Renal cortical epithelial cell (primary cell): Measurements from ENCODE around the gene ARHGAP5. TPM values are rescaled to one million over a fixed set of nuclear protein-coding genes. Genes with fewer than 3 reads are reported as not detected.
A peak's percentile ranks its signal among the peaks of the same experiment; 100 is the strongest.

Experiments used
- DNase-seq: peaks from one replicate; pipeline ENCODE4 v3.0.0-alpha.2; 2011; ENCODE audit warnings: low read depth
- total RNA-seq: library from RNA; depleted of rRNA; stranded (reverse); fragments of >200 nt; gene quantifications from 2 replicates; pipeline ENCODE4 v1.2.3, GENCODE V29; 2014

Gene ARHGAP5, protein sequence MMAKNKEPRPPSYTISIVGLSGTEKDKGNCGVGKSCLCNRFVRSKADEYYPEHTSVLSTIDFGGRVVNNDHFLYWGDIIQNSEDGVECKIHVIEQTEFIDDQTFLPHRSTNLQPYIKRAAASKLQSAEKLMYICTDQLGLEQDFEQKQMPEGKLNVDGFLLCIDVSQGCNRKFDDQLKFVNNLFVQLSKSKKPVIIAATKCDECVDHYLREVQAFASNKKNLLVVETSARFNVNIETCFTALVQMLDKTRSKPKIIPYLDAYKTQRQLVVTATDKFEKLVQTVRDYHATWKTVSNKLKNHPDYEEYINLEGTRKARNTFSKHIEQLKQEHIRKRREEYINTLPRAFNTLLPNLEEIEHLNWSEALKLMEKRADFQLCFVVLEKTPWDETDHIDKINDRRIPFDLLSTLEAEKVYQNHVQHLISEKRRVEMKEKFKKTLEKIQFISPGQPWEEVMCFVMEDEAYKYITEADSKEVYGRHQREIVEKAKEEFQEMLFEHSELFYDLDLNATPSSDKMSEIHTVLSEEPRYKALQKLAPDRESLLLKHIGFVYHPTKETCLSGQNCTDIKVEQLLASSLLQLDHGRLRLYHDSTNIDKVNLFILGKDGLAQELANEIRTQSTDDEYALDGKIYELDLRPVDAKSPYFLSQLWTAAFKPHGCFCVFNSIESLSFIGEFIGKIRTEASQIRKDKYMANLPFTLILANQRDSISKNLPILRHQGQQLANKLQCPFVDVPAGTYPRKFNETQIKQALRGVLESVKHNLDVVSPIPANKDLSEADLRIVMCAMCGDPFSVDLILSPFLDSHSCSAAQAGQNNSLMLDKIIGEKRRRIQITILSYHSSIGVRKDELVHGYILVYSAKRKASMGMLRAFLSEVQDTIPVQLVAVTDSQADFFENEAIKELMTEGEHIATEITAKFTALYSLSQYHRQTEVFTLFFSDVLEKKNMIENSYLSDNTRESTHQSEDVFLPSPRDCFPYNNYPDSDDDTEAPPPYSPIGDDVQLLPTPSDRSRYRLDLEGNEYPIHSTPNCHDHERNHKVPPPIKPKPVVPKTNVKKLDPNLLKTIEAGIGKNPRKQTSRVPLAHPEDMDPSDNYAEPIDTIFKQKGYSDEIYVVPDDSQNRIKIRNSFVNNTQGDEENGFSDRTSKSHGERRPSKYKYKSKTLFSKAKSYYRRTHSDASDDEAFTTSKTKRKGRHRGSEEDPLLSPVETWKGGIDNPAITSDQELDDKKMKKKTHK (N-terminal part only)
- total RNA-seq = 199 and 235 TPM in 2 replicates

DNA sequence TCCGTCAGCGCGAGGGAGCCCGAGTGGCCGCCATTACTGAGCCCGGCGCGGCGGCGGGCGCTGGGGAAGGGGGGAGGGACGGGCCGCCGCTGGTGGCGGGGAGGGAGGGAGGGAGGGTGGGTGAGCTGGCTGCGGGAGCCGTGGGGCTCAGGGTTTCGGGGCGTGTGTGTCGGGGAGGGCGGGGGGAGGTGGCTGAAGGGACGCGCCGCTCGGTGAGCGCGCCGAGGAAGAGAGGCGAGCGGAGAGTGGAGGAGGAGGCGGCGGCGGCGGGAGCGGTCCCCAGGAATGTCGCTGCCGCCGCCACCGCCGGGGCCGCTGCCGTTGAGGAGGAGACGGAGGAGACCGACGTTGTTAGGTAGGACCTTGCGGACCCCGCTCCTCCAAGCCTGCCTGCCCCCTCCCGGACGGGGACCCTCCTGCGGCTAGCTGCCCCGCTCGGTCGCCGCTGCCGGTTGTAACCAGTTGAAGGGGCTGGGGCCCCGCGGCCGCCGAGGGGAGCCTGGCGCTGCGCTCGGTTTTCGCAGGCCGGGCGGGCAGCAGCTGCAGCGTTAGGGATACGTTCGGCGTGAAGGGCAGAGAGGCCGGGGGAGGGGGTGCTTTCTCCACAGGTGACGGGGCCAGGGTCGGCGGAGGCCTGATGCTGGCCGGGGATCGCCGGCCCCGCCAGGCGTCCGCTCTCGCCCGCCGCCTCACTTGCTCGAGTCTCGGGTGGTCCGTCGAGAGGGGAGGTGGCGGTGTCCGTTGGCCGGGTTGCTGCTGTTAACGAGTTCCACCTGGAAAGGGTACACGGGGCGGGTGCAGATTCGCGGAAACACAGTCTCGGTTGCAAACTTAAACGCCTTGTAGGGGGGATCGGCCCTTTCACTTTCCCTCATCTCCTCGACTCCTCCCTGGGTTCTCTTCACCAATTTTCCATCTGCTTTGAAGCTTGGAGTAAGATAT, at the start of gene ARHGAP5:
ARHGAP5 (plus strand) TSS at position 224 of the 942 bp plus-strand sequence. CDS start 13,366 bp downstream, outside the sequence.
- DNase-seq = no peak

DNA sequence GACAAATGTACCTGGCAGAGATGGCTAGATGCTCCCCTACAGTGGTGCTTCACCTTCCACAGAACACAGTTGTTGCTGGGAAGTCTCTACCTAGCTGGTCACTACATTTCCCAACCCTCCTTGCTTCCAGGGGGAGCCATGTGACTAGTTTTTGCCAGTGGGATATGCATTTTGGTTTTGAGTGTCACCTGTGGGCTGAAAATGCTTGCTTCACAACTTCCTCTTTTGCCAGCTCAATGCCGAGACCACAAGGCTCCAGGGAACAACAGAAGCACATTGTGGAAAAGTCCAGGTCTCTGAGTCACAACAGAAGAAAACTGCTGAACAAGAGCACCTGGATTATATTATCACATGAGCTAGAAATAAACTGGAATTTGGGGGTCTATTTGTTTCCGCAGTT, 48.5 kb upstream of the ARHGAP5 start:
- peak; percentile 96 for DNase-seq

DNA sequence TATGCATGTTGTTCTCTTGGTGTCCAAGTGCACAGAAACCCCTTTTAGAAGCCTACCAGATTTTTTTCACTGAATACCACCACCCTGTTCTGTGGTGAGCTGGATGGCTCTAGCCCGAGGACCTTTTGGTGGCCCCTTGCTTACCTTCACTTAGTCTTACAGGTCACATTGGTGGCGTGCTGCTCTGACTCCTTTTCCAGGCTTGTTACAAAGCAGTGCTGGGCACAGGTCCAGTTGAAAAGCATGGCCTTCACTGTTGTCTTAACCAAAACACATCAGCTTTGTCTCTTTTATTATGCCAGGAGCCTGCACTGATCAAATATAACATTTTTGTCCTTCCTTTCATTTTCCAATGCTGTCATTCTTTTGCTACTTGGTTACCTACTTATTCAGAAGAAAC, 43.6 kb upstream of the ARHGAP5 start:
- DNase-seq = no peak

DNA sequence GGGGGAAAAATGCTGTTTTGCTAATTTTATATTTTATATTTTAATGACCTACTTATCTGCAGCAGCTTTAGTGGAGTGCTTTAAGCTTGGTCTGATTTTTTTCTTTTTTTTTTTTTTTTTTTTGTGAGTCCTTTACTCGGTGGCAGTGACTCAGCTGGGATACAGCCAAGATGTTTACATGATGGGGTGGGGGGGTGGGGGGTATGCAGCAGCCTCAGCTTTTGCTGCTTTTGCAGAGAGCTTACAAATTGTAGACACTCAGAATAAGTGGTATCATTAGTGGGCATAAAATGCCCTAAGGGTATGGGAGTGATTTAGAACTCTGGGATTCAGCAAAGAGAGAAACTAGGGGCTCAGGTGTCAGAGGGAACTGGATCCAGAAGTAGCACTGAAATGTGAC, 38.2 kb upstream of the ARHGAP5 start:
- peak; percentile 58 for DNase-seq

DNA sequence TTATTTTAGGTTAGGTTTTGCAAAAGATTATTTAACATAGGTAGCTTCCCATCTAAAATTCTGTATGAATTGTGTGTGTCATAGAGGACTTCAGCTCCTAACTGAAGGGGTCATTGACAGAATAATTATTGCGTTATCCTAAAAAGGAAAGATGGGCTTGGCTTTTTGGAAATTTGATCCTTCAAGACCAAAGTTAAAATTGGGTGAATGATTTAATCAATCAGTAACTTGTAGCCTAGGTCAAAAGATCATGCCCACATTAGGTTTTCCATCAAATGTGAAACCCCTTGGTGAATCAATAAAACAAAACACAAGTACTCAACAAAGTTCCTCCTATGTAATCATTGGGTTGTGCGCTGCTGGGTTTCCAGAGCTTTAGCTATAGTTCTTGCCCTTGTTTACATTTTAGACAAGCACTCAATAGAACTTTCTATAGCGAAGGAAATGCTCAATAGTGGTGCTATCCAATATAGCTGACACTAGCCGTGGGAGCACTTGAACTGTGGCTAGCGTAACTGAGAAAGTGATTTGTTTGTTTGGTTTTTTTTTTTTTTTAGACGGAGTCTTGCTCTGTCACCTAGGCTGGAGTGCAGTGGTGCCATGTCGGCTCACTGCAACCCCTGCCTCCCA, 37.6 kb upstream of the ARHGAP5 start:
- DNase-seq = no peak

DNA sequence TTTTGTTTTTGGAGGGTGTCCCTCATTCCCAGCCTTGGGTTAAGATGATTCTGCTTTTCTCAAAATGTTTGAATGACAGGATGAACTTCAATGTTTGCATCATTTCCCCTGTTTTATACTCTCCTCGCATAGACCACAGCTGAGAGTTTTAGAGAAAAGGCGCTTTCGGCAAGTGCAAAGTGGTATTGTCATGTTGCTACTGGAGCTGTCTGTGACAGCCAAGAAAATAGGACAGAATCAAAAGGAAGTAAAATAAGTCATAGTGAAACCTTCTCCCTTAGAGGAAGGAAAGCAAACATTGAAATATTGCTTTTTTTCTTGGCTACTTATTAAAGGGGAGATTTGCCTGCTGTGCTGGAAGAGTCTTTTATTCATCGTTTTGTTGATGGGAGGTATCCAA, 33.5 kb upstream of the ARHGAP5 start:
- no peak for DNase-seq

DNA sequence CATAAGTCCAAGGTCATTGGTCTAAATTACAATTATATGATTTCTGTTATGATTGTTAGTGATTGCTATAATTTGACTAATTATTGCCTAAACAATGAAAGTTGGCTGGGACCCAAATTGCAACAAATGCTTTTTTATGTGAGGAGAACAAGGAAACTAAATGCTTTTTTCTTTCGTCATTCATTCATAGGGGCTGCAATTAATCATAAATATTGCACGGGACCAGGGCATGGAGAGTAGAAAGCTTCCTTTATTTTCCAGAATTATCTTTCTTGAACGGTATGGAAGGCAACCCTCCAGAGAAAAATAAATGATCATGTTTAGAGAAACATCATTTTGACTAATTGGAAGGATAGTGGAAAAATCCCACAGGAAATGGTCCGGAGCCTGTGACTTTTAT, 32.6 kb upstream of the ARHGAP5 start:
- DNase-seq = no peak

DNA sequence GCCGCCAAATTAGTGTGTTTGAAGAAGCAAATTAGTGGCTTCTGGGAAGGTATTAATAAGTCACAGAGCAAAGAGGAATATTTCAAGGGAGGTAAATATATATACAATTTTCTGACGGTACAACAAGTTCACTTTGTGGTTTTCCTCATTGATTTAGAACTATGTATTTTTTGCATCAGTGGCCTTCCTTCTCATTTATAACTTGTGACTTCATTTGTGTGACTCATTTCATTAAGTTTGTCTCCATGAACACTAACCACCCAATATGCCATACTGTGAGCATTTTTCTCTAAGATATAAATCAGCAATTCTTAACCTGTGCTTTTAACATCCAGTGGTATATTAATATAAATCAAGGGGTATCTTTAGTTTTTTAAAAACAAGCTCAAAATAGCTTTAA, 29.3 kb upstream of the ARHGAP5 start:
- DNase-seq = peak; percentile 66

DNA sequence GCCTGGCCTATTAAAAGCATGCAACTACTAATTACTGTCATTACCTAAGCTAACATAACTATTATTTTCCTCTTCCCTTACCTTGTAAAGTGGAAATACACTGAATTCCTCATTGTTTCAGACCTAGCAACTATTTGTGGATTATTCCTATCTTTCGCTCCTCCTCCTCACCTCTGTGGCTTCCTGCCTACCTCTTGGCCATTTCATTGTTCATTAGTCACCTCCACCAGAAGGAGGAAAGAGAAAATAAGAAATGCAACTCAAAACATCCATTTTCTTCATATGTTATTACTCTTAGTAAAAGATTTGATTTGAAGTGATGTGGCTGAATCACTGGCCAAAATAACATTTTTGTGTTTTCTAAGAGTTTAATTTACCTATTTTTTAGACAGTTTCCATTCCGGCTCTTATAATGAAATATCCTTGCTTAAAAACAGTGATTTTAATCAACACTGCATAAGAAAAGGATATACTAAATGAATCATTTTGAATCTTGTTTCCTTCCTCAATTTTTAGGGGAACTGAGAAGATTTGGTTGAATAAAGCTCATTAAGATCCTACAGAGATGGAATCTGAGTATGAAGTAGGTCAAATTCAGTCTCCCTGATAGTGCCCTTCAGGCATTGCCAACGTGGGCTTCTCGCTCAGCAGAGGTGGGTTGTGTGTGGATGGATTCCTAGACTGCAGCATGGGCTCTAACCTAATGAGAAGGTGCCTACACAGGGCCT, 27.6 kb upstream of the ARHGAP5 start:
- peak; percentile 44 for DNase-seq

DNA sequence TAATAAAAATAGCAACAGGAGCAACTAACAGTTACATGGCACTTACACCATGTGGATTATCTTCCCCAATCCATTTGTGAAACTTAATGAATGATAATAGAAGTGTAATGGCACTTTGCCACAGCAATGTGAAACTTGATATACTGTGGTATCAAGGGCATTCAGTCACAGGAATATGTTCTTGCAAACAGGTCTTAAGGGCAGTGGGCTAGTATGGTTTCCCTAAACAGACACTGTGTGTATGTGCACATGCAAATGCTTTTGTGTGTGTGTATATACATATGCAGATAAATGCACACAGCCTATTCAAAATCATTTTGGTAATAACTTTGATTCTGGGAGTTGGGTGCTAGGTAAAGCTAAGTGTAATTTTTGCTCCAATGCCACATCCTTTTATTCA, 26.2 kb upstream of the ARHGAP5 start:
- no peak for DNase-seq

DNA sequence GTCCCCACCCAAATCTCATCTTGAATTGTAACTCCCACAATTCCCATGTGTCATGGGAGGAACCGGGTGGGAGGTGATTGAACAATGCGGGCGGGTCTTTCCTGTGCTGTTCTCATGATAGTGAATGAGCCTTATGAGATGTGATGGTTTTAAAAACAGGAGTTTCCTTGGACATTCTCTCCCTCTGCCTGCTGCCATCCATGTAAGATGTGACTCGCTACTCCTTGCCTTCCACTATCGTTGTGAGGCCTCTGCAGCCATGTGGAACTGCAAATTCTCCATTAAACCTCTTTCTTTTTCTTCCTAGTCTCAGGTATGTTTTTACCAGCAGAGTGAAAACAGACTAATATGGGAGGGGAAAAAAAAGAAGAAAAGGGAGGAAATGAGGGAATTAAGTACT, 22.6 kb upstream of the ARHGAP5 start:
- DNase-seq = no peak

DNA sequence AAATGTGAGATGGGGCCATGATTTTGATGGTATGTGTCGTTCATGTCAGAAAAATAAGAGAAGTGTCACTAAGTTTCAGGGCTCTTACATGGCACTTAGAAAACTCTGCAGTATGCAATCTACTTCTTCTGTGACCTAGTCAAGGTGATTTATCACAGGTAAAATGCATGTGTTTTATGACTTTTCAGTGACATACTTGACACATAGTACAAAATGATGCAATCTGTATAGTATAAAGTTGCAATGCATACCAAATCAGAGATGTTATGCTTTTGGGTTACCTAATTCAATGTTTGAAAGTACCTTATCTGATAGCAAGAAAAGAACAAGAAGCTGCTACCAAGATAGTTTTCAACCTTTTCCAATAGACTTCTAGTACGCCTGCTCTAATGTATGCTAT, 21.9 kb upstream of the ARHGAP5 start:
- no peak for DNase-seq

DNA sequence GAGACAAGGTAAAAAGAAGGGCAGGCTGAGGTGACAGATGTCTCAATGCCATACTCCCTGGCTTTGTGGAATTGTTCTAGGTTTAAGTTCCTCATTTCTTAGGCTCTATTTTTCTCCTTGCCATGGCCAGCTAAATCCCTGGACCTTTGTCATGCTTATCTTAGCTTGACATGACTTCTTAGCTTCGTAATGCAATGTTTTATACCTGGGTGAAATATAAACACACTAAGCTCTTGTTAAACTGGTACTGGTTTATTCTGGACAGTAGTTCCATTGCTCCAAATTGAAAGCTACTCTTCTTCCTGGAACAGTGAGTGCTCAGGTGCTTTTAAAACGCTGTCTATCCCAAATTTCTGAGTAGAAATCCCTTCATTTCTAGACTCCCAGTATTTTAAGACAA, 17.4 kb upstream of the ARHGAP5 start:
- DNase-seq = no peak

DNA sequence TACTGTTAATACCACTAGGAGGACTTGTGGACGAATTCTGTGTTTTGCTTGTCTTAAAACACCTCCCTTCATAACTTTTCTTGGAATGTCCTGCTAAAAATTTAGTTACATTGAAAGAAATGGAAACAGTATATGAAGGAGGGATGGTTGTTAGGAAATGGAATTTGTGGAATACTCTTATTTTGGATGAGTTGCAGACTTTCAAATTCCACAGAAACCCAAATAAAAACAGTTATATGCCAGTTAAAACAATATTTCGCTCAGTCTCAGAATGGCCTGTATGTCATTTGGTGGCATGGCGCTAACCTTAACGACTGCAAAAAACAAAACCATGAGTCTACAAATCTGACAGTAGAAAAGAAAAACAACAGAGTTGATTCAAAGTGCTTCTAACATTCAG, 12.2 kb upstream of the ARHGAP5 start:
- DNase-seq = no peak

DNA sequence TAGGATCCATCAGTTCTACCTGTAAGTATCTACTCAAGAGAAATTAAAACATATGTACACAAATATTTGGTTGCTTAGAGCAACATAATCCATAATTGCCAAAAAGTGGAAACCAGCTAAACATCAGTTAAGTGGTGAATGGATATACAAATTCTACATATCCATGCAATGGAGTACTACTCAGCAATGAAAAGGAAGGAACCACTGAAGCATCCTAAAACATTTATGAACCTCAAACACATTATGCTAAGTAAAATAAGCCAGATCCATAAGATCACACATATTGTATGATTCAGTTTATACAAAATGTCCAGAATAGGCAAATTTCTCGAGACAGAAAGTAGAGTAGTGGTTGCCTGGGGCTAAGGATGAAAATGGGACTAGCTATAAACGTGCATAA, 8.4 kb upstream of the ARHGAP5 start:
- no peak for DNase-seq

DNA sequence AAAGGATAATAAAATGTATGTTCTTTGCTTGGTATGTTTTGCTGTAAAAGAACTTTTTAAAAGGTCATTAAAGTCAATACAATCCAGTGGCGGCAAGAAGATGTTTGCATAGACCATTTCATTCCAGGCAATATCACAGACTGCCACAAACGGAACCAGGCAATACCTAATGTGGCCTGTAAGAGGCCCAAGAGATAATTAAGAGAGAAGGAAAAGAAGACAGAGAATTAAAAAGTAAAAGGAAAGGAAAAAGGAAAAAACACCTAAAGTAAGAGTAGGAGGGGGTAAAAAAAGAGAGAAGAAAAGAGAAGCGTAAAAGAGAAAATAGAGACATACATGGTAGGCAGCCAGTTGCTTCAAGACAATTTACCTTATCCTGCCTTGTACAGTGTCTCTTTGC, 6.8 kb upstream of the ARHGAP5 start:
- DNase-seq = no peak

DNA sequence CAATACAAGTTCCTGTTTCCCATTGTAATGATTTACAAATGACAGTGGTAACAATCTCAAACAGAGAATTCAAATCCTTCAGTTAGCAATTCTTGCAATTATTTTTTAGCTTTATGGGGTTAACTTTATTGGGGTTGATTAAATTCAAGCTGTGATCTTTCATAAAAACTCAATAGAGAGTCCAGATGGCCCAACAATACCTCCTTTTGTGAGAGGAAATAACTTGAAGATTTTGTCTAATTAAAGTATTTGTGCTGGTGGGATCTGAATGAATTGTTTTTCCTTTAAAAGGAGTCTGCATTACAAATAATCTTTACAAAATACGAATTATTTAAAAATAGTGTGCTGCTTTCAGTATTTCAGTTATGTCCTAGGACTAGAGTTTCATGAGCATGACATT, 4.4 kb upstream of the ARHGAP5 start:
- no peak for DNase-seq

DNA sequence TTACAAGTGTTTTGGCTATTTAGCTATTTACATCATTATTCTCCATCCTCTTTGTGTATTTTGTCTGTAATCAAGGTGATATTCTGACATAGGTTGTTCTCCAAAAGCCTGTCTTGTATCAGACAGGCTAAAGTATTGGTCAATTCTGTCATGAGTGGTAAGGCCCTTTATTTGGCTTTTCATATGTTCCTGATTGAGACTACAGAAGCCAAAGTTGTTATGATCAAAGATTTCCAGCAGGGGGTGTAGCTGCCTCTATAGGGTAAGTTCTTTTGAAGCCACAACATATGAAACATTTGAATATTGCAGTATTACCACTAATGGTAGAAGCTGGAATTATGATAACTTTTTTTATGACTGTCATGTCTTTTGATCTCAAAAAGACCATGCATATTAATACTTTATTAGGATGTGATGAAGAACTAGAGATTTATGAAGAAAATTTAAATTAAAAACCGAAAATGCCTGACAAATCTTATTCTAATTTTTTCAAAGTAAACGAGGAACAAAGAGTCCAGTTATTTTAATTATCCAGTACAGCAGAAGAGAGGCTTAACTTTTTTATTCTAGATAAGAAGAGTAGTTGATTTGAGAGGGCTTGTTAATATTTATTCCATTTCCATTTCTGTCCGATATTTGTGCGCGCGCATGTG, 3.4 kb upstream of the ARHGAP5 start:
- peak; percentile 80 for DNase-seq

DNA sequence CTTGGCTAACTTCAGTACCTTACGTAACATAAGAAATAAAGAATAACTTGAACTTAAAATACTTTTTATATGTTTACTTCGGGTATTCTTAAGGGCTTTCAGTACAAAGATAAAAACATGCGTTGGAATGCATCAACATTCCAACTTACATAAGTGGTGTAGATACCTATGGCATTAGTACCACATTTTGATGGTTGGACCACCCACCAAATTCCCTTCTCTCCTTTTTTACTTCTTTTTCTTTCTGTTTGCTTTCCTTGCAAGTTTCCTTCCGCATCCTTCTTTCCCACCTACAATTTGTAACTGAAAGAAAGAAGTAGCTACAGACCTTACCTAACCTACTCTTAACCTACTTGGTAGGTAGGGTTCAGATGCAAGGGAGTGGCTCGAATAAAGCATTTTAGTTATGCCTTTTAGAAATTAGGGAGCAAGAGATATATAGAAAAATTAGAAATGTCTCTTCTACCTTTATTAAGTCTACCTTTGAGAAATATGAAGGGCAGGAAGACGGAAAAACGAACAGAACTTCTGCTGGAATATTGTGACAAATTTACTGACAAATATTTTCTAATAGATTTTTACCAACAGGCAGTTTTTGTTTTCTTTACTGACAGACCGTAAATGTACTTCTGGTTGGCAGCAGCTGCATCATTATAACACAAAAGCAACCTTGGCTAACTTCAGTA, 2.1 kb upstream of the ARHGAP5 start:
- no peak for DNase-seq
